ENCODE measurements around the gene SLC16A7. TPM values are rescaled to one million over a fixed set of nuclear protein-coding genes. Genes with fewer than 3 reads are reported as not detected.
A peak's percentile ranks its signal among the peaks of the same experiment; 100 is the strongest.

SLC16A7 gene
- total RNA-seq, 1 donor from 2014 or later = 11.2 TPM

DNA sequence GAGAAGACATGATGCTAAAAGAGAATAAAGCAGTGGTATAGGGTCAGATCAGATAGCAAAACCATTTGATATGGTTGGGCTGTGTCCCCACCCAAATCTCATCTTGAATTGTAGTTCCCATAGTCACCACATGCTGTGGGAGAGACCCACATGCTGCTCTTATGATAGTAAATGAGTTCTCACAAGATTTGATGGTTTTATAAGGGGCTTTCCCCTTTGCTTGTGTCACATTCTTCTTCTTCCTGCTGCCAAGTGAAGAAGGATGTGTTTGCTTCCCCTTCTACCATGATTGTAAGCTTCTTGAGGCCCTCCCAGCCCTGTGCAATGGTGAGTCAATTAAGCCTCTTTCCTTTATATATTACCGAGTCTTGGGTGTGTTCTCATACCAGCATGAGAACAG is 49.4 kb downstream of the SLC16A7 start:
- no peak overlapping the region for H3K27ac Mint-ChIP-seq (ENCODE audit: unreplicated experiment)
- DNase-seq = no peak
- H3K4me3 Mint-ChIP-seq (ENCODE audit: unreplicated experiment) = no peak overlapping the region
- H3K4me1 Mint-ChIP-seq (ENCODE audit: low read depth, unreplicated experiment) = no peaks in the 10 kb centered on the region
- peaks cover 3% of the 10 kb centered on the region for H3K27me3 Mint-ChIP-seq (ENCODE audit: unreplicated experiment)
- no peaks in the 10 kb centered on the region for H3K36me3 Mint-ChIP-seq (ENCODE audit: unreplicated experiment)
- H3K9me3 Mint-ChIP-seq (ENCODE audit: unreplicated experiment) = no peaks in the 10 kb centered on the region
- TF ChIP-seq, protein P1, sequence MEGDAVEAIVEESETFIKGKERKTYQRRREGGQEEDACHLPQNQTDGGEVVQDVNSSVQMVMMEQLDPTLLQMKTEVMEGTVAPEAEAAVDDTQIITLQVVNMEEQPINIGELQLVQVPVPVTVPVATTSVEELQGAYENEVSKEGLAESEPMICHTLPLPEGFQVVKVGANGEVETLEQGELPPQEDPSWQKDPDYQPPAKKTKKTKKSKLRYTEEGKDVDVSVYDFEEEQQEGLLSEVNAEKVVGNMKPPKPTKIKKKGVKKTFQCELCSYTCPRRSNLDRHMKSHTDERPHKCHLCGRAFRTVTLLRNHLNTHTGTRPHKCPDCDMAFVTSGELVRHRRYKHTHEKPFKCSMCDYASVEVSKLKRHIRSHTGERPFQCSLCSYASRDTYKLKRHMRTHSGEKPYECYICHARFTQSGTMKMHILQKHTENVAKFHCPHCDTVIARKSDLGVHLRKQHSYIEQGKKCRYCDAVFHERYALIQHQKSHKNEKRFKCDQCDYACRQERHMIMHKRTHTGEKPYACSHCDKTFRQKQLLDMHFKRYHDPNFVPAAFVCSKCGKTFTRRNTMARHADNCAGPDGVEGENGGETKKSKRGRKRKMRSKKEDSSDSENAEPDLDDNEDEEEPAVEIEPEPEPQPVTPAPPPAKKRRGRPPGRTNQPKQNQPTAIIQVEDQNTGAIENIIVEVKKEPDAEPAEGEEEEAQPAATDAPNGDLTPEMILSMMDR (IDR thresholded peaks at IDR 0.05; ENCODE audit: partially characterized antibody, unreplicated experiment) = peak; percentile 15

DNA sequence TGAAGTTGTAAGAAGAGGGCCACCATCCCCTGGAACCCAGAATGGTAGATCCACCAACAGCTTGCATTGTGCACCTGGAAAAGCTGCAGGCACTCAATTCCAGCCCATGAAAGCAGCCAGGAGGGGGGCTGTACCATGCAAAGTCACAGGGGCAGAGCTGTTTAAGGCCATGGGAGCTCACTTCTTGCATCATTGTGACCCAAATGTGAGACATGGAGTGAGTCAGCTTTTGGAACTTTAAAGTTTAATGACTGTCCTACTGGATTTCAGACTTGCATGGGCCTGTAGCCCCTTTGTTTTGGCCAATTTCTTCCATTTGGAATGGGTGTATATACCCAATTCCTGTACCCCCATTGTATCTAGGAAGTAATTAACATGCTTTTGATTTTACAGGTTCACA is 50.8 kb downstream of the SLC16A7 start:
- TF ChIP-seq, protein P1 (IDR thresholded peaks at IDR 0.05; ENCODE audit: partially characterized antibody, unreplicated experiment) = no peak
- no peak overlapping the region for H3K27ac Mint-ChIP-seq (ENCODE audit: unreplicated experiment)
- no peaks in the 10 kb centered on the region for H3K9me3 Mint-ChIP-seq (ENCODE audit: unreplicated experiment)
- H3K4me1 Mint-ChIP-seq (ENCODE audit: low read depth, unreplicated experiment) = no peaks in the 10 kb centered on the region
- H3K4me3 Mint-ChIP-seq (ENCODE audit: unreplicated experiment) = no peak overlapping the region
- H3K36me3 Mint-ChIP-seq (ENCODE audit: unreplicated experiment) = no peaks in the 10 kb centered on the region
- DNase-seq = no peak
- H3K27me3 Mint-ChIP-seq (ENCODE audit: unreplicated experiment) = peaks cover 3% of the 10 kb centered on the region

DNA sequence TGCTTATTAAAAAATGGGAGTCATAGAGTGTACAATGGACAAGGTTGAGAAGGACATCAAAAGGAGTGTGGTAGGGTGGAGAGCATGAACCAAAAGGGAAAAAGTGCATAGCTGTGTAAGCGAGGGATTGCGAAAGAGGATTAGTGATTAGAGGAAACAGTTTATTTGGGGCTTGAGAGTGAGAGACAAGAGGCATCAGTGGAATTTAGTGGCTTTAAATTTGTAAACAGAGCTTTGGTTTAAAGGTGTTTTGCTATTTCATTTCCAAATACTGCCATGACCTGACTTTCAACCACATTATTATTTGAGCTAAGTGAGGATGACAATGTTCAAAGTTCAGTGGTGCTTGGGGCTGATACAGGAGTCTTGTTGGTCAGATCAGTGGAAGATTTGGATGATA is 53.4 kb downstream of the SLC16A7 start:
- no peak overlapping the region for H3K27ac Mint-ChIP-seq (ENCODE audit: unreplicated experiment)

DNA sequence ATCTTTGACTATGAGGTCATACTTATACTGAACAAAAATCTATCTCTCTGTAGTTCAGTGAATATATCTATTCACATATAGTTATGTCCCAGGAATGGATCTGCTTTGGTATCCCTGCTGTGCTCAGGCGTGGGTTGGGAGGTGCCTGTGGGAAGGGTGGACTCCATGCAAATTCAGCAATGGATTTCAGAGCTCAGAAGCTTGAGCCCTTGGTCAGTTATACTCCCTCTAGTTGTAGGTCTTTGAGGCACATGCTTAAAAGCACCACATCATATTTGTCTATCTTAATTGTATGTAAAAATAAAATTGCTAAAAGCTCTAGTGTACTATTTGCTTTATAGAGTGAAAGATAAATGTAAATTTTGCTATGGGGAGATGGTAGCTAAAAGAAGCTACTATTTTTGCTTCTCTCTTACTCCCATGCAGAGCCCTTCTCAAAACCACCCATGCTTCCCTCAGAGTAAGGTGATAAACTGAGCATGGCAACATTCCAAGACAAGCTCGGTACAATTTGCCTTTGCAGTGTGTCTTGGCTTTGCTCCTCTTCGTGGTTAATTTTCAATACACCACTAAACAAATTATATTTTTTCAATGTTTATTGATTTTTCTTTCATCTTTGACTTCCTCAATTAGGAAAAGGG is 54.9 kb downstream of the SLC16A7 start:
- Mint-ChIP-seq H3K27ac (ENCODE audit: unreplicated experiment) (no peak overlapping the region), H3K4me1 (ENCODE audit: low read depth, unreplicated experiment) (no peaks in the 10 kb centered on the region), H3K36me3 (ENCODE audit: unreplicated experiment) (no peaks in the 10 kb centered on the region), H3K9me3 (ENCODE audit: unreplicated experiment) (no peaks in the 10 kb centered on the region), H3K4me3 (ENCODE audit: unreplicated experiment) (no peak overlapping the region), H3K27me3 (ENCODE audit: unreplicated experiment) (peaks cover 1% of the 10 kb centered on the region)
- no peak for DNase-seq
- TF ChIP-seq, protein P1 (IDR thresholded peaks at IDR 0.05; ENCODE audit: partially characterized antibody, unreplicated experiment) = no peak

More for the DNA sequence above, 53.4 kb downstream of the SLC16A7 start:
- Mint-ChIP-seq H3K4me3 (ENCODE audit: unreplicated experiment) (no peak overlapping the region), H3K4me1 (ENCODE audit: low read depth, unreplicated experiment) (no peaks in the 10 kb centered on the region), H3K27me3 (ENCODE audit: unreplicated experiment) (peaks cover 3% of the 10 kb centered on the region), H3K36me3 (ENCODE audit: unreplicated experiment) (no peaks in the 10 kb centered on the region), H3K9me3 (ENCODE audit: unreplicated experiment) (no peaks in the 10 kb centered on the region)
- TF ChIP-seq, protein P1 (IDR thresholded peaks at IDR 0.05; ENCODE audit: partially characterized antibody, unreplicated experiment) = no peak
- DNase-seq = no peak

DNA sequence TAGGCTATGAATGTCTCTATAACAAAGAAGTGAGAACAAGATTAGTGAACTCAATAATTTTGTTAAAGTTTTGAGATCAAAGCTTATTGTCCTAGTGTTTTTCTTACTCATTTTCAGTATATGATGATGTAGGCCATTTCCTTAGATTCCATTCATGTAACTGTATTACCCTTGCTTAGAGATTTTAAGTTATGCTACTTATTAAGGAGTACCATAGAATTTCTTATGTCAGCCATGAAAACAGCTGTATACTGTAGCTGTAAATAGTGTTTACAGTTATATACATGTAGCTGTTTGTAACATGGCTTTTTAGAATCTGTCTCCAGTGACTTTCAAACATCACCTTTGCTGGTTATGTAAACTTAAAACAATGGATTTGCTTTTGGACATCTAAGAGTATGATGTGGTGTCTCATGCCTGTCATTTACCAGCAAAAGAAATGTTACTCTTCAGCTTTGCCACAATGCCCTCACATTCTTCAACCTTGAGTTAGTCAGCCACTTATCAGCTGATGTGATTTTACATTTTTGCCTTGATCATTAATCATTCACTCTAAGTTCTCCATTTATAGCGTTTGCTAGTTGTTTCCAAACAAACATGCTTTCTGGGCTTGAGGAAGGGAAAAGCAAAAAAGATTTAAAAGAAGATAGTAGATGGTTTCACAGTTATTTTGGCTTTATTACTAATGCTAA is 55.5 kb downstream of the SLC16A7 start:
- TF ChIP-seq, protein P1 (IDR thresholded peaks at IDR 0.05; ENCODE audit: partially characterized antibody, unreplicated experiment) = no peak
- Mint-ChIP-seq H3K4me1 (ENCODE audit: low read depth, unreplicated experiment) (no peaks in the 10 kb centered on the region), H3K4me3 (ENCODE audit: unreplicated experiment) (no peak overlapping the region), H3K27ac (ENCODE audit: unreplicated experiment) (no peak overlapping the region), H3K9me3 (ENCODE audit: unreplicated experiment) (no peaks in the 10 kb centered on the region), H3K36me3 (ENCODE audit: unreplicated experiment) (no peaks in the 10 kb centered on the region), H3K27me3 (ENCODE audit: unreplicated experiment) (no peaks in the 10 kb centered on the region)
- DNase-seq = no peak
